ENCODE data around the gene HADHB.
"Not testable (repeated sequence)": the region's sequence is repeated elsewhere in the genome, so short reads cannot be mapped to it uniquely, and the experiment has no call there.

Gene HADHB

GRCh38 chr2:26268213-26268612 lies 23.5 kb downstream of the HADHB start:
- Mint-ChIP-seq H3K27me3 (no peaks in the 10 kb centered on the region), H3K27ac (peak overlapping the region; percentile 14), H3K4me3 (no peak overlapping the region), H3K36me3 (peaks cover 21 to 28% of the 10 kb centered on the region in 2 donors), H3K4me1 (peaks cover 3 to 8% of the 10 kb centered on the region in 2 donors), H3K9me3 (no peaks in the 10 kb centered on the region)
- ATAC-seq (replicated peaks) (no peak), DNase-seq (no peak)

GRCh38 chr2:26268670-26269385 lies 24.1 kb downstream of the HADHB start:
- H3K27me3 Mint-ChIP-seq; H3K4me3 Mint-ChIP-seq; ATAC-seq (replicated peaks); H3K9me3 Mint-ChIP-seq; DNase-seq; H3K4me1 Mint-ChIP-seq; H3K27ac Mint-ChIP-seq: not testable (repeated sequence)
- peaks cover 24 to 28% of the 10 kb centered on the region in 2 donors for H3K36me3 Mint-ChIP-seq

- ATAC-seq (replicated peaks) (no peak), DNase-seq (no peak)
- no peak overlapping the region for H3K4me3 Mint-ChIP-seq
- H3K27ac Mint-ChIP-seq, result no peak overlapping the region
- H3K4me1 Mint-ChIP-seq, result peaks cover 3 to 8% of the 10 kb centered on the region in 2 donors
- H3K27me3 Mint-ChIP-seq, result no peaks in the 10 kb centered on the region
- no peaks in the 10 kb centered on the region for H3K9me3 Mint-ChIP-seq
- H3K36me3 Mint-ChIP-seq, result peaks cover 24 to 28% of the 10 kb centered on the region in 2 donors
These were observed 24.9 kb downstream of the HADHB start for GRCh38 chr2:26269571-26270158.

- Mint-ChIP-seq H3K9me3 (no peaks in the 10 kb centered on the region), H3K4me3 (no peak overlapping the region), H3K27ac (no peak overlapping the region), H3K4me1 (peaks cover 3 to 8% of the 10 kb centered on the region in 2 donors), H3K36me3 (peaks cover 25% of the 10 kb centered on the region in 2 donors), H3K27me3 (no peaks in the 10 kb centered on the region)
- DNase-seq (no peak), ATAC-seq (replicated peaks) (peak; percentile 46 to 54)
These were observed 25.6 kb downstream of the HADHB start for GRCh38 chr2:26270373-26270772.

DNA sequence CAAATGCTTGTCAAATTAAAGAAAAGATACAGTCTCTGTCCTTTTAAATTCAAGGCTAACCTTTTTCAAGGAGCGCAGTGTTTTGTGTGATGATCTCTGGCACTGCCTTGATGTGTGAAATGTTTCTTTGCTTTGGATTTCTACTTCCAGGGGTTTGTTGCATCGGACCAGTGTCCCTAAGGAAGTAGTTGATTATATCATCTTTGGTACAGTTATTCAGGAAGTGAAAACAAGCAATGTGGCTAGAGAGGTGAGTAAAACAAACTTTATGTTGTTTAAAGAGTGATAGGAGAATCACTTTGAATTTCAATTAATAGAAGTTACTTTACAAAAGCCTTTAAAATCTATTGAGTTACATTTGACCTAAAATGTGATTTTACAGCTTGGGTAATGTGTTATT lies 28.8 kb downstream of the HADHB start:
- no peak for ATAC-seq (replicated peaks)
- Mint-ChIP-seq H3K4me3 (no peak overlapping the region), H3K36me3 (peaks cover 21 to 22% of the 10 kb centered on the region in 2 donors), H3K27me3 (no peaks in the 10 kb centered on the region), H3K27ac (no peak overlapping the region), H3K4me1 (peaks cover 3 to 8% of the 10 kb centered on the region in 2 donors), H3K9me3 (no peaks in the 10 kb centered on the region)
- no peak for DNase-seq

DNA sequence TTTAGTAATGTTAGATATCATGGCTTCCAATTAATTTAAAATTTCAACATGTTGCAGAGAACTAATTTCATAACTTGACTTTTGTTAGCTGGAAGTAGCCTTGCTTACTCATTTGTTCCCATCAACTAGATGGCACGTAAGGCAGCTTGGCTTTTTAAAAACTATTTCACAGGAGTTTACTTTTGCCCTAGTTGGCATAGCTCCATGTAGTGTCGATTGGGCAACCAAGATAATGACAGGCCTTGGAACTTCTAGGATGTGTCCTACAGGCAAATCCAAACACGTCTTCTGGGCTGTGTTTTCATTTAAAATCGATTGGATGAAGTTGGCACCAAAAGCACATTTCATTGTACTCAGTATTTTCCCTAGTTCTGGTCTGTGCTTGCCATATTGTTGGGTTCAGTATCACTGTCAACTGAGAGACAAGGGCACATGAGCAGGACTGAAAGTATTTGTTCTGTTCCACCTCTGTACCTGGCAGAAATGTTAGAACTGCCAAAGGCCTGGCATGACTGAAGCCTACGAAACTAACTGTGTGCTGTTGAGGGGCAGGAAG lies 29.4 kb downstream of the HADHB start:
- Mint-ChIP-seq H3K36me3 (peaks cover 25 to 26% of the 10 kb centered on the region in 2 donors), H3K4me1 (peaks cover 3 to 8% of the 10 kb centered on the region in 2 donors), H3K27me3 (no peaks in the 10 kb centered on the region), H3K27ac (no peak overlapping the region), H3K4me3 (no peak overlapping the region), H3K9me3 (no peaks in the 10 kb centered on the region)
- ATAC-seq (replicated peaks) (no peak), DNase-seq (no peak)

DNA sequence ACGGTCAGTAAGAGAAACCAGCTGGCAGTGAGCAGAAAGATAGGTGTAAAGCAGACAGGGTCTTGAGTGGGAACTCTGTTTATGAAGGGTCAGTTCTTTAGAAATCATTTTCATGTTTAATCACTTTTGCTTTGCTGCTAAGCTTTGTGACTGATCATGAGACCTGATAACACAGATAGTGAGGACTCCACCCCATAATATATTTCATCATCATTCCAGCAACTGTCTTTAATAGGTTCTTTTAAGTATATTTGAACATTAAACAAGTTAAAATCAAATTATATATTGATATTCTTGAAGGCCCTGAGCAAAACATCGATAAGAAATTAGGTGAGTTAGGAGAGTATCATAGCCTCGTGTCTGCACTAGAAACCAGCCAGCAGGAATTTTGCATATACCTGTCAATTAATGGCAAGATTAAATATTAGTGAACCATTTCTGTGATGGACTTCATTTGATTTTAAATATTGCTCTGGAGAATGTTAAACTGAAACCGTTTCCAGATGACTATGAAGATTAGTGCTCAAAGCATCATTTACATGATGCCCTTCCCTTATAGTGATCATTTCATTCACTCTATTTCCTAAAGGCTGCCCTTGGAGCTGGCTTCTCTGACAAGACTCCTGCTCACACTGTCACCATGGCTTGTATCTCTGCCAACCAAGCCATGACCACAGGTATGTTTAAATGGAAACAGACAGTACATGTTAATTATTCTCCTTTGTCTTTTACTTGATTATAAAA lies 31.9 kb downstream of the HADHB start:
- no peak overlapping the region for H3K4me3 Mint-ChIP-seq

DNA sequence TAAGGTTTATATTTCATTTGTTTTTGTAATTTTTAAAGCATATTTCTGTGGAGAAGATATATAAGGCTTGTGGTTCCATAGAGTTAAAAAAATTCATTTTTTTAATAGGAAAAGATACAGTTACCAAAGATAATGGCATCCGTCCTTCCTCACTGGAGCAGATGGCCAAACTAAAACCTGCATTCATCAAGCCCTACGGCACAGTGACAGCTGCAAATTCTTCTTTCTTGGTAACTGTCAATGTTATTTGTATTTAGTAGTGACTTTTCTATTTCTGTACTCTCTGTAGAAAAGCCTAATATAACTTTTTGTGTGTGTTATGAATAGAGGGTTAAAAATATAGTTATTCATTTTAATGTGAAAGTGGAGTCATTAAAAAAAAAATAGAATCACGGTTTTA lies 35.1 kb downstream of the HADHB start:
- no peak overlapping the region for H3K27ac Mint-ChIP-seq
- ATAC-seq (replicated peaks) (no peak), DNase-seq (no peak)
- no peak overlapping the region for H3K4me3 Mint-ChIP-seq
- H3K27me3 Mint-ChIP-seq, result no peaks in the 10 kb centered on the region
- no peaks in the 10 kb centered on the region for H3K4me1 Mint-ChIP-seq
- H3K9me3 Mint-ChIP-seq, result no peaks in the 10 kb centered on the region
- peaks cover 38 to 47% of the 10 kb centered on the region in 2 donors for H3K36me3 Mint-ChIP-seq

More for the DNA sequence above, 31.9 kb downstream of the HADHB start:
- peaks cover 35 to 36% of the 10 kb centered on the region in 2 donors for H3K36me3 Mint-ChIP-seq
- no peak for ATAC-seq (replicated peaks)
- no peaks in the 10 kb centered on the region for H3K9me3 Mint-ChIP-seq
- no peak overlapping the region for H3K27ac Mint-ChIP-seq
- H3K4me1 Mint-ChIP-seq, result no peaks in the 10 kb centered on the region
- no peak for DNase-seq
- no peaks in the 10 kb centered on the region for H3K27me3 Mint-ChIP-seq

GRCh38 chr2:26281226-26281625 lies 36.5 kb downstream of the HADHB start:
- no peak overlapping the region for H3K4me3 Mint-ChIP-seq
- ATAC-seq (replicated peaks) (no peak), DNase-seq (no peak)
- no peaks in the 10 kb centered on the region for H3K9me3 Mint-ChIP-seq
- H3K27me3 Mint-ChIP-seq, result no peaks in the 10 kb centered on the region
- no peak overlapping the region for H3K27ac Mint-ChIP-seq
- no peaks in the 10 kb centered on the region for H3K4me1 Mint-ChIP-seq
- H3K36me3 Mint-ChIP-seq, result peaks cover 37 to 51% of the 10 kb centered on the region in 2 donors

GRCh38 chr2:26283606-26284005 lies 38.9 kb downstream of the HADHB start:
- Mint-ChIP-seq H3K9me3 (no peaks in the 10 kb centered on the region), H3K27ac (no peak overlapping the region), H3K4me3 (no peak overlapping the region), H3K36me3 (peaks cover 43 to 50% of the 10 kb centered on the region in 2 donors), H3K27me3 (no peaks in the 10 kb centered on the region), H3K4me1 (no peaks in the 10 kb centered on the region)
- DNase-seq (no peak), ATAC-seq (replicated peaks) (no peak)

DNA sequence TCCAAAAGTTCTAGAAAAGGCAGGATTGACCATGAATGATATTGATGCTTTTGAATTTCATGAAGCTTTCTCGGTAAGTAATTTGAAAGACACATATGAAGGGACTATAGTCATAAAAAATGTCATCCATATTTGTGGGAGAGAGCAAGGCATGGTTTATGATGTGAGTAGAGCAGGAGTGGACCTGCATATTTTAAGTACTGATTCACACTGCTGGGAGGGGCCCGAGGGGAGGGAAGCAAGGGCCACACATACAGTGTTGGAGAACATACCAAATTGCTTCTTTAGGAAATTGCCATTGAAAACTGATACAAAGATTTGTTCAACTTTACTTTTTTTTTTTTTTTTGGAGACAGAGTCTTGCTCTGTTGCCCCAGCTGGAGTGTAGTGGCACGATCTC lies 39.4 kb downstream of the HADHB start:
- Mint-ChIP-seq H3K4me1 (no peaks in the 10 kb centered on the region), H3K36me3 (peaks cover 38 to 45% of the 10 kb centered on the region in 2 donors), H3K27me3 (no peaks in the 10 kb centered on the region), H3K9me3 (no peaks in the 10 kb centered on the region), H3K27ac (no peak overlapping the region), H3K4me3 (no peak overlapping the region)
- ATAC-seq (replicated peaks) (no peak), DNase-seq (no peak)

DNA sequence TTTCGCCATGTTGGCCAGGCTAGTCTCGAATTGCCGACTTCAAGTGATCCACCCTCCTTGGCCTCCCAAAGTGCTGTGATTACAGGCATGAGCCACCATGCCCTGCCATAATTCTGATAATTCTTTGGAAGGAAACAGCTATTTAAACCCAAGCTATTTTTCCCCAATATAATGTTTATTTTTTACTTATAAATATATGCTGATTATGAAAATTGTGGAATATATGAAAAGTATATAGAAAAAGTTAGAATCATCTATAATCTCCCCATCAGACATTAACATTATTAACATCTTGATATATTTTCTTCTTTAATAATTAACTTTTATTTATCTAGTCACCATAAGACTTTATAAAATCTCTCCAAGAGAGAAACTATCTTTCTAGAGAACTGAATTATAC lies 41.2 kb downstream of the HADHB start:
- DNase-seq, result no peak
- peaks cover 31 to 42% of the 10 kb centered on the region in 2 donors for H3K36me3 Mint-ChIP-seq
- no peak for ATAC-seq (replicated peaks)
- H3K4me3 Mint-ChIP-seq, result no peak overlapping the region
- no peaks in the 10 kb centered on the region for H3K4me1 Mint-ChIP-seq
- no peaks in the 10 kb centered on the region for H3K27me3 Mint-ChIP-seq
- no peak overlapping the region for H3K27ac Mint-ChIP-seq
- no peaks in the 10 kb centered on the region for H3K9me3 Mint-ChIP-seq

GRCh38 chr2:26290001-26290400 lies 45.3 kb downstream of the HADHB start:
- Mint-ChIP-seq H3K36me3 (peaks cover 15 to 25% of the 10 kb centered on the region in 2 donors), H3K4me3 (no peak overlapping the region), H3K4me1 (no peaks in the 10 kb centered on the region), H3K27me3 (no peaks in the 10 kb centered on the region), H3K9me3 (no peaks in the 10 kb centered on the region), H3K27ac (no peak overlapping the region)
- ATAC-seq (replicated peaks) (no peak), DNase-seq (no peak)

DNA sequence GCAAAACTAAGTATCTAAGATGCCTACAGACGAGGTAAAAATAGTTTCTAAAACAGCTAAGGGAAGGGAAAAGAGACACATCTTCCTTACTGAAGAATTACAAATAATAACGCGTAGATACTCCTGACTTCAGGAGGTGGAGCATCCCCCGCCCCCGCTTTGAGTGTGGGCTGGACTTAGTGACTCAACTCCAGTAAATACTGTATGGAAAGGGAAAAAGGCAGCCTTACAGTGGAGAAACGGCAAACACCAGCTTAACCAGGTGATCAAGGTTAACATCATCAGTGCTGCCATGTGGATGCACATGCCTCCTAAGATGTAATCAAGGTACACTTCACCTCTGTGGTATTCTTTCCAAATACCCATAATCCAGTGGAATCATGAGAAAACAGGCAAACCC lies 47.9 kb downstream of the HADHB start:
- no peak for DNase-seq
- Mint-ChIP-seq H3K36me3 (peaks cover 4 to 13% of the 10 kb centered on the region in 2 donors), H3K9me3 (no peaks in the 10 kb centered on the region), H3K4me1 (no peaks in the 10 kb centered on the region), H3K27ac (no peak overlapping the region), H3K4me3 (no peak overlapping the region), H3K27me3 (no peaks in the 10 kb centered on the region)
- no peak for ATAC-seq (replicated peaks)
